Measurements from ENCODE around the gene VSIG8. TPM values are rescaled to one million over a fixed set of nuclear protein-coding genes. Genes with fewer than 3 reads are reported as not detected.

Gene VSIG8
- total and polyA plus RNA-seq, 4 donors = 0.09 to 0.27 (median 0.22) TPM; not detected in 1

DNA sequence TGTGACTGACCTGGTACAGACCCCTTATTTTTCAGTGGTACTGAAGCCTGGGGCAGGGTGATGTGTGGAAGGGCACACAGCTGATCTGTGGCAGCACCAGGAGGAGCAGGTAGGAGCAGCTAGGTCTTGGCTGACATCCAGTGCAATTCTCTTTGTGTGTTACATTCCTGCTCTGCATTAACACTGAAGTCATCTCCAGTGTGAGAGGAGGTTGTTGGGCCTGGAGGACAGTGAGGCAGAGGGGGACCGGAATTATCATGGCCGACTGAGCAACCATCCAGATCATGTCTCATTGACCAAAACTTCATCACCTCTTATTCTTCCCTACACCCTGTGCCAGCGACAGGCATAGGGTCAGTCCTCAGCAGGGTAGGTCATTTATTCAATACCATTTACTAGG is 34.3 kb downstream of the VSIG8 start:
- no peak for DNase-seq (ENCODE audit: low read depth in 4 of 6, low spot score in 6 of 6)
- H3K9me3 ChIP-seq (ENCODE audit: control insufficient read depth, insufficient read depth, low read length) = no peaks in the 10 kb centered on the region
- no CpG with 5 or more reads among the region's 3 CpGs for WGBS (ENCODE audit: insufficient coverage)
- no peak overlapping the region for H3K4me3 ChIP-seq (ENCODE audit: low read depth, low read length)
- no peaks in the 10 kb centered on the region for H3K36me3 ChIP-seq (ENCODE audit: control insufficient read depth, insufficient read depth, low read length)
- no peaks in the 10 kb centered on the region for H3K27me3 ChIP-seq (ENCODE audit: control insufficient read depth, insufficient read depth, low read length)
- H3K4me1 ChIP-seq (ENCODE audit: control insufficient read depth, insufficient read depth, low read length) = peaks cover 11% of the 10 kb centered on the region
- no peak overlapping the region for H3K27ac ChIP-seq (ENCODE audit: low read depth, low read length)

DNA sequence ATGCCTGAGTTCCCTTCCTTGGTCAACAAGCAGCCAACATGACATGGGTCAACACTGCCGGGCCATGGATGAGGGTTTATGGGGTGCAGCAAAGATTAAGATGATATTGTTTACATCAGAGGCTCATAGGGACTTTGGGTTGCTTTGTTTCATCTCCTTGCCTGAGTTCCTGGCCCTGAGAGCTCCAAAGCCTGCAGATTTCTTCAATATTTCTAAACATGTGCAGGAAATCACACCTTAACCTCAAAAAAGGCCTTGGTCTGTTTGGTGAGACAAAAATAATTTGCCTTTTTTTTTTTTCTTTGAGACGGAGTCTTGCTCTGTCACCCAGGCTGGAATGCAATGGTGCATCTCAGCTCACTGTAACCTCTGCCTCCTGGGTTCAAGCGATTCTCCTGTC is 34.9 kb downstream of the VSIG8 start:
- no peaks in the 10 kb centered on the region for H3K36me3 ChIP-seq (ENCODE audit: control insufficient read depth, insufficient read depth, low read length)
- H3K9me3 ChIP-seq (ENCODE audit: control insufficient read depth, insufficient read depth, low read length) = no peaks in the 10 kb centered on the region
- H3K27me3 ChIP-seq (ENCODE audit: control insufficient read depth, insufficient read depth, low read length) = no peaks in the 10 kb centered on the region
- DNase-seq (ENCODE audit: low read depth in 4 of 6, low spot score in 6 of 6) = no peak
- WGBS (ENCODE audit: insufficient coverage) = 100% methylated on average over 1 of the region's 3 CpGs
- no peak overlapping the region for H3K4me3 ChIP-seq (ENCODE audit: low read depth, low read length)
- H3K4me1 ChIP-seq (ENCODE audit: control insufficient read depth, insufficient read depth, low read length) = peaks cover 15% of the 10 kb centered on the region
- H3K27ac ChIP-seq (ENCODE audit: low read depth, low read length) = no peak overlapping the region

DNA sequence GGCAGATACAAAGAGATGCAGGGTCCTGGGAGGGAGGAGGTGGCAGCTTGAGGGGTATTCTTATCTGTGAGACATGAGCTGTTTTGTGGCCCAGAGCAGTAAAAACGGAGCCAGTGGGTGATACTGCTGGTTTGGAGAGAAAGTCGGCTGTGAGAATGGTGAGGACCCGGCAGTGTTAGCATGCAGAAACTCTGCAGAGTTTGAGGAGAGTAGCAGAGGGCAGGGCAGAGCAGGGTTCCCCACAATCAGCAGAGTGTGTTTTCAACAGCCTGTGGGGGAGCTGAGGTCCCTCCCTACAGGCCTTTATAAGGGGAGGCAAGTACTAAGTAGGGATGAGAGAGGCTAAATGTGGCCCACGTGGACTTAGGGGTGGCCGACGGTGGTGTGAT is 35.4 kb downstream of the VSIG8 start:
- H3K27me3 ChIP-seq (ENCODE audit: control insufficient read depth, insufficient read depth, low read length) = no peaks in the 10 kb centered on the region
- no peak overlapping the region for H3K4me3 ChIP-seq (ENCODE audit: low read depth, low read length)
- 88% methylated on average over 6 of the region's 6 CpGs for WGBS (ENCODE audit: insufficient coverage)

DNA sequence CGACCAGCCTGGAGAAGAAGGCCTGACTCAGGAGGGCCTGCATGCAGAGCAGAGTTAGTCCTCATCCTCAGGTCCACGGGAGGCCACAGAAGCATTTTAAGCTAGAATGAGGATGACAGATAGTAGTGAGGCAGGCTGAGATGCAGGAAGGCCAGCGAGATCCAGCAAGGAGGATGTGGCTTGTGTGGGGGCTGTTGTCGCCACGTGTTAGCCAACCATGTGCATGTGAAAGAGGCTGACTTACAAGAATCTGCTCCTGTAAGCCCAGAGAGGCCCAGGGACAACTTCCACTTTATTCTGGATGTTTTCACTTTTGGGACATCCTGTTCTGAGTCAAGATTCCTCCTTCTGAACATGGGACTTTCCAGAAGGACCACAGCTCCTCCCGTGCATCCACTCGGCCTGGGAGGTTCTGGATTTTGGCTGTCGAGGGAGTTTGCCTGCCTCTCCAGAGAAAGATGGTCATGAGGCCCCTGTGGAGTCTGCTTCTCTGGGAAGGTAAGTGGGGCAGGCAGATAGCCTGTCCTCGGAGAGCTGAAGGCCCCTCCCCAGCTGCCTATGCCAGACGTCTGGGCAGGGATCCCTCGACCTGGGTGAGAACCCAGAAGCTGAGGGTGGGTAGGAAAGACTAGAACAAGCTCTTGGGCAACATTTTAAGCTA is 35.9 kb downstream of the VSIG8 start, which contains the start of gene SLAMF8:
SLAMF8 (plus strand) TSS at position 433 of the 661 bp plus-strand sequence; CDS start at position 459, 26 bp downstream.
- H3K4me1 ChIP-seq (ENCODE audit: control insufficient read depth, insufficient read depth, low read length) = peaks cover 15% of the 10 kb centered on the region
- no peak for DNase-seq (ENCODE audit: low read depth in 4 of 6, low spot score in 6 of 6)
- H3K4me3 ChIP-seq (ENCODE audit: low read depth, low read length) = no peak within 1 kb of the TSS
- H3K27ac ChIP-seq (ENCODE audit: low read depth, low read length) = no peak within 1 kb of the TSS
- 79% methylated on average over 11 of the region's 11 CpGs for WGBS (ENCODE audit: insufficient coverage)
- H3K27me3 ChIP-seq (ENCODE audit: control insufficient read depth, insufficient read depth, low read length) = no peaks in the 10 kb centered on the region
- H3K36me3 ChIP-seq (ENCODE audit: control insufficient read depth, insufficient read depth, low read length) = no peaks in the 10 kb centered on the region
- no peaks in the 10 kb centered on the region for H3K9me3 ChIP-seq (ENCODE audit: control insufficient read depth, insufficient read depth, low read length)

More for the DNA sequence above, 35.4 kb downstream of the VSIG8 start:
- no peaks in the 10 kb centered on the region for H3K36me3 ChIP-seq (ENCODE audit: control insufficient read depth, insufficient read depth, low read length)
- H3K9me3 ChIP-seq (ENCODE audit: control insufficient read depth, insufficient read depth, low read length) = no peaks in the 10 kb centered on the region
- DNase-seq (ENCODE audit: low read depth in 4 of 6, low spot score in 6 of 6) = no peak
- peaks cover 15% of the 10 kb centered on the region for H3K4me1 ChIP-seq (ENCODE audit: control insufficient read depth, insufficient read depth, low read length)
- no peak overlapping the region for H3K27ac ChIP-seq (ENCODE audit: low read depth, low read length)

DNA sequence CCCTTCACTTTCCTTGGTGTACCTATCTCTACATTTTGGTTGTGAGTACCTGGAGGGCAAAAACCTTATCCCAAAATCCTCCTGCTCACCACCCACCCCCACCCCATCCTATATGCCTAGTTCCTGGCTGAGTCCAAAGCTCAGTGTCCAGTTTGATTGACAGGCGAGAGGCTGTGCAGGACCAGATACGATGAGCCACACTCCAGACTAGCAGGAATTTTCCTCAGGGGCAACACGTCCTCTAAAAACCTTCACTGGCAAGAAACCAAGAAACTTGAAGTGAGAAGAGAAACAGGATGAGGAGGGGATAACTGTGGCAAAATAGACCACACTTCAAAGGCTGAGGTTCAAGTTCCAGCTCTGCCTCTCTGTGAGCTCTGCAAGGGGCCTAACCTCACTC is 36.9 kb downstream of the VSIG8 start:
- Histone ChIP-seq H3K4me3 (ENCODE audit: low read depth, low read length) (no peak overlapping the region), H3K27ac (ENCODE audit: low read depth, low read length) (no peak overlapping the region), H3K27me3 (ENCODE audit: control insufficient read depth, insufficient read depth, low read length) (no peaks in the 10 kb centered on the region), H3K9me3 (ENCODE audit: control insufficient read depth, insufficient read depth, low read length) (no peaks in the 10 kb centered on the region), H3K36me3 (ENCODE audit: control insufficient read depth, insufficient read depth, low read length) (no peaks in the 10 kb centered on the region), H3K4me1 (ENCODE audit: control insufficient read depth, insufficient read depth, low read length) (peaks cover 11% of the 10 kb centered on the region)
- DNase-seq (ENCODE audit: low read depth in 4 of 6, low spot score in 6 of 6) = no peak
- no CpG with 5 or more reads among the region's 3 CpGs for WGBS (ENCODE audit: insufficient coverage)

DNA sequence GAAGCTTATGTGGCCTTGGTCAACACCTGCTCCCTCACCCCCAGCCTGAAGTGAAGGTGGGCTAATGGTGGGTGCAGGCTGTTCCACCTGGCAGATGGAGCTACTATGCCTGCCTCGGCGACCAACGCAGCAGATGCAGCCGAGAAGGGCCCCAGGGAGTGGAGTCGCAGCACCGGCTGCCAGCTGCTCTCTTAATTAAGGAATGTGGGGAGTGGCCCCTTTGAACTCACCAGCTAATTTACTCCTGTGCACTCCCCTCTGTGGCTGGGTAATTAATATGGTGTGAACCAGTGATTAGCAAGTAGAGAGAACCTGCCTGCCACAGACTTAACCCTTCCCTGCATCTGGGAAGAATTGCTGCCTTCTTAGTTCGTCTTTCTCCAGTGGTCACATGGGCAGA is 39.1 kb downstream of the VSIG8 start:
- Histone ChIP-seq H3K36me3 (ENCODE audit: control insufficient read depth, insufficient read depth, low read length) (no peaks in the 10 kb centered on the region), H3K9me3 (ENCODE audit: control insufficient read depth, insufficient read depth, low read length) (no peaks in the 10 kb centered on the region), H3K27me3 (ENCODE audit: control insufficient read depth, insufficient read depth, low read length) (no peaks in the 10 kb centered on the region), H3K27ac (ENCODE audit: low read depth, low read length) (no peak overlapping the region), H3K4me1 (ENCODE audit: control insufficient read depth, insufficient read depth, low read length) (peaks cover 5% of the 10 kb centered on the region), H3K4me3 (ENCODE audit: low read depth, low read length) (no peak overlapping the region)
- 5% methylated on average over 4 of the region's 7 CpGs for WGBS (ENCODE audit: insufficient coverage)
- DNase-seq (ENCODE audit: low read depth in 4 of 6, low spot score in 6 of 6) = peak in 2 of 6 donors; percentile 59 to 83

DNA sequence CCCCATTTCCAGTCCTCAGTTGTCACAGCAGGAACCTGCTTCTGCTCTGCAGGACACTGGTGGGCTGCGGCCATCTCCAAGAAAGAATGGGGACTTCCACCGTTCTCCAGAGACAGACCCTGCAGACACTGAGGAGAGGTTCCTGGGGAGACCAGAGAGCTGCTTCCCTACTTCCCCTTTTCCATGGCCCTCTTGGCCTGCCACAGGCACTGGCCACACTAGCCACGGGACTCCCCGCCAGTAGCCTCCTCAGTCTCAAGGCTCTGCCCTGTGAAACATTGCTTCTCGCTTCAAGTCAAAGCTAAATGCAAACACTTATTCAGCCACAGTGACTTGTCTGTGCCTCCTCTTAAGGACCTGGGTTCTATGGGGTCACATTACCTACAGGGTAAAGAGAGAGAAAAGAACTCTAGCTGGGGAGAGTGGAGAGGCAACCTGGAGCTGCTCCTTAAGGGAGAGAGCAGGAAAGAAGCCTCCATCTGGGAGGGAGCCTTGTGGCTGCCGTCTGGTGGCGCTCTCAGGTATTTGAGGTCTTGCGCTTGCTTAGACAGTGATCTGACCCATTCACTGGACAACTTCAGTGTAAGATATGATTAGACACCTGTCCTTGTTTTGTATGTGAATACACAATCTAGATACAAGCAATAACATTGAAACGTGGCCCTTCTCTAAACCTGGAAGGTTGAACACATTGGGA is 41.1 kb downstream of the VSIG8 start:
- H3K36me3 ChIP-seq (ENCODE audit: control insufficient read depth, insufficient read depth, low read length) = no peaks in the 10 kb centered on the region
- no peak overlapping the region for H3K27ac ChIP-seq (ENCODE audit: low read depth, low read length)
- WGBS (ENCODE audit: insufficient coverage) = 60% methylated on average over 5 of the region's 9 CpGs
- no peaks in the 10 kb centered on the region for H3K9me3 ChIP-seq (ENCODE audit: control insufficient read depth, insufficient read depth, low read length)
- DNase-seq (ENCODE audit: low read depth in 4 of 6, low spot score in 6 of 6) = peak in 1 of 6 donors; percentile 64
- H3K4me1 ChIP-seq (ENCODE audit: control insufficient read depth, insufficient read depth, low read length) = peaks cover 5% of the 10 kb centered on the region
- H3K4me3 ChIP-seq (ENCODE audit: low read depth, low read length) = no peak overlapping the region
- H3K27me3 ChIP-seq (ENCODE audit: control insufficient read depth, insufficient read depth, low read length) = no peaks in the 10 kb centered on the region

DNA sequence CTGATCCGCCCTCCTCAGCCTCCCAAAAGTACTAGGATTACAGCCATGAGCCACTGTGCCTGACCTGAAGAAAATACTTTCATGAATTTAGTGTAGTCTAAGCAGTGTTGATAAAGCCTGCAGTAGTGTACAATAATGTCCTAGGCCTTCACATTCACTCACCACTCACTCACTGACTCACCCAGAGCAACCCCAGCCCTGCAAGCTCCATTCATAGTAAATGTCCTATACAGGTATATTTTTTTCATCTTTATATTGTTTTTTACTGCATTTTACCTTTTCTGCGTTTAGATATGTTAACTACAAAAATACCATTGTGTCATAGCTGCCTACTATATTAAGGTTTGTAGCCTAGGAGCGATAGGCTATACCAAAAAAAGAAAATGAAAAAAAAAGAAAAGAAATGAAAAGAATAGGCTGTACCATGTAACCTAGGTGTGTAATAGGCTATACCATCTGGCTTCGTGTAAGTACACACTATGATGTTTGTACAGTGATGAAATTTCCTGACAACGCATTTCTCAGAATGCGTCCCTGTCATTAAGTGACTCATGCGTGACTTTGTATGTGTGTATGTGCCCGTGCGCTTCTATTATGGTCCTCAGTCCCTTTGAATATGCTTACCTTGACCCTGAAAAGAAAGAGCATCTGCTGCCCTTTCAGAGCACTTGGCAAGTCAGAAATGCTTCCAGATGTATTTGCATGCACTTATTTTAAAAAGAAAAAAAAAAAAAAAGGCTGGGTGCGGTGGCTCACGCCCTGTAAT is 45.0 kb downstream of the VSIG8 start:
- no peaks in the 10 kb centered on the region for H3K9me3 ChIP-seq (ENCODE audit: control insufficient read depth, insufficient read depth, low read length)
- DNase-seq (ENCODE audit: low read depth in 4 of 6, low spot score in 6 of 6) = no peak
- no peaks in the 10 kb centered on the region for H3K4me1 ChIP-seq (ENCODE audit: control insufficient read depth, insufficient read depth, low read length)
- WGBS (ENCODE audit: insufficient coverage) = 90% methylated on average over 7 of the region's 11 CpGs
- H3K27me3 ChIP-seq (ENCODE audit: control insufficient read depth, insufficient read depth, low read length) = no peaks in the 10 kb centered on the region
- H3K36me3 ChIP-seq (ENCODE audit: control insufficient read depth, insufficient read depth, low read length) = no peaks in the 10 kb centered on the region
- H3K4me3 ChIP-seq (ENCODE audit: low read depth, low read length) = no peak overlapping the region
- no peak overlapping the region for H3K27ac ChIP-seq (ENCODE audit: low read depth, low read length)

DNA sequence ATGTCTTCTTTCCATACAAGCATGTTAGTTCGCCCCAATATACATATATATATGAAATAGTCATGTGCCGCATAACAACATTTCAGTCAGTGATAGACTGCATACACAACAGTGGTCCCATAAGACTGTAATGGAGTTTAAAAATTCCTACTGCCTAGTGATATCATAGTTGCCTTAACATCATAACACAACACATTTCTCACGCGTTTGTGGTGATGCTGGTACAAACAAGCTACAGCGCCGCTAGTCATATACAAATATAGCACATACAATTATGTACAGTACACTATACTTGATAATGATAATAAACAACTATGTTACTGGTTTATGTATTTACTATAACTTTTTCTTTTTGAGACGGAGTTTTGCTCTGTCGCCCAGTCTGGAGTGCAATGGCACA is 46.5 kb downstream of the VSIG8 start:
- no peaks in the 10 kb centered on the region for H3K9me3 ChIP-seq (ENCODE audit: control insufficient read depth, insufficient read depth, low read length)
- no peaks in the 10 kb centered on the region for H3K36me3 ChIP-seq (ENCODE audit: control insufficient read depth, insufficient read depth, low read length)
- 100% methylated on average over 2 of the region's 8 CpGs for WGBS (ENCODE audit: insufficient coverage)
- no peaks in the 10 kb centered on the region for H3K4me1 ChIP-seq (ENCODE audit: control insufficient read depth, insufficient read depth, low read length)
- DNase-seq (ENCODE audit: low read depth in 4 of 6, low spot score in 6 of 6) = no peak
- H3K27ac ChIP-seq (ENCODE audit: low read depth, low read length) = no peak overlapping the region
- no peak overlapping the region for H3K4me3 ChIP-seq (ENCODE audit: low read depth, low read length)
- H3K27me3 ChIP-seq (ENCODE audit: control insufficient read depth, insufficient read depth, low read length) = no peaks in the 10 kb centered on the region
